Measurements from ENCODE around the gene CLDN9.
A peak's percentile ranks its signal among the peaks of the same experiment; 100 is the strongest.

Gene CLDN9

GRCh38 chr16:3059041-3059722, 46.5 kb downstream of the CLDN9 start (continued):
- TF ChIP-seq PBX3 (CRISPR knock-in tag; IDR thresholded peaks at IDR 0.05) (0 out of 2 replicates have a peak, but pooled peaks have one; percentile 71), PRDM6 (tag by site-specific recombination; IDR thresholded peaks at IDR 0.05) (no peak), ZXDB (tag by site-specific recombination; IDR thresholded peaks at IDR 0.05) (peak; percentile 92), ZNF596 (tag by site-specific recombination; IDR thresholded peaks at IDR 0.05) (no peak), REPIN1 (tag by site-specific recombination; IDR thresholded peaks at IDR 0.05; ENCODE audit: low read depth) (no peak), ZNF529 (tag by site-specific recombination; IDR thresholded peaks at IDR 0.05; ENCODE audit: insufficient replicate concordance) (no peak), ZNF518A (tag by site-specific recombination; conservative IDR thresholded peaks at IDR 0.05; ENCODE audit: low read depth) (no peak), ZSCAN16 (tag by site-specific recombination; IDR thresholded peaks at IDR 0.05) (no peak), KLF8 (tag by site-specific recombination; IDR thresholded peaks at IDR 0.05) (peak; percentile 30; the same call in 1 of the 2 replicates), TRIM28 (IDR thresholded peaks at IDR 0.05; ENCODE audit: borderline replicate concordance, low read length) (no peak), ZNF391 (tag by site-specific recombination; IDR thresholded peaks at IDR 0.05; ENCODE audit: borderline replicate concordance, low read depth) (no peak), ZNF280D (tag by site-specific recombination; IDR thresholded peaks at IDR 0.05) (no peak), MEIS1 (CRISPR knock-in tag; IDR thresholded peaks at IDR 0.05; ENCODE audit: borderline replicate concordance) (no peak), ZNF211 (tag by site-specific recombination; IDR thresholded peaks at IDR 0.05; ENCODE audit: low read depth) (no peak), ZNF704 (tag by site-specific recombination; IDR thresholded peaks at IDR 0.05) (no peak), HOXA7 (CRISPR knock-in tag; IDR thresholded peaks at IDR 0.05; ENCODE audit: borderline replicate concordance) (no peak), PRDM10 (tag by site-specific recombination; IDR thresholded peaks at IDR 0.05) (no peak), ZNF664 (tag by site-specific recombination; IDR thresholded peaks at IDR 0.05) (no peak), BCL11B (tag by site-specific recombination; IDR thresholded peaks at IDR 0.05; ENCODE audit: low read depth) (peak; percentile 58; the same call in 1 of the 2 replicates)

Data from HEK293 (cell line).